ENCODE results near the gene BLOC1S2.

Gene BLOC1S2

GRCh38 chr10:100254191-100254590 lies 32.3 kb downstream of the BLOC1S2 start:
- no peak overlapping the region for H3K27ac ChIP-seq
- no peak for TF ChIP-seq ZFX (IDR thresholded peaks at IDR 0.05; ENCODE audit: borderline replicate concordance)
- TF ChIP-seq CTCF (IDR thresholded peaks at IDR 0.05): no peak

- TF ChIP-seq CTCF (IDR thresholded peaks at IDR 0.05) (no peak), ZFX (IDR thresholded peaks at IDR 0.05; ENCODE audit: borderline replicate concordance) (no peak)
- H3K27ac ChIP-seq: no peak overlapping the region
Measured at GRCh38 chr10:100253041-100253440, 33.4 kb downstream of the BLOC1S2 start.

GRCh38 chr10:100248820-100249219 lies 37.7 kb downstream of the BLOC1S2 start:
- no peak for TF ChIP-seq ZFX (IDR thresholded peaks at IDR 0.05; ENCODE audit: borderline replicate concordance)
- TF ChIP-seq CTCF (IDR thresholded peaks at IDR 0.05): no peak
- H3K27ac ChIP-seq: no peak overlapping the region

- no peak overlapping the region for H3K27ac ChIP-seq
- TF ChIP-seq CTCF (IDR thresholded peaks at IDR 0.05): no peak
- no peak for TF ChIP-seq ZFX (IDR thresholded peaks at IDR 0.05; ENCODE audit: borderline replicate concordance)
Measured at GRCh38 chr10:100245484-100246220, 40.8 kb downstream of the BLOC1S2 start.

- H3K27ac ChIP-seq: no peak overlapping the region
- no peak for TF ChIP-seq CTCF (IDR thresholded peaks at IDR 0.05)
Measured at GRCh38 chr10:100239851-100240250, 46.6 kb downstream of the BLOC1S2 start.

GRCh38 chr10:100238429-100238828 lies 48.1 kb downstream of the BLOC1S2 start:
- TF ChIP-seq CTCF (IDR thresholded peaks at IDR 0.05): no peak
- TF ChIP-seq ZFX (IDR thresholded peaks at IDR 0.05; ENCODE audit: borderline replicate concordance): no peak
- H3K27ac ChIP-seq: no peak overlapping the region

GRCh38 chr10:100232101-100232500 lies 54.4 kb downstream of the BLOC1S2 start:
- no peak overlapping the region for H3K27ac ChIP-seq
- TF ChIP-seq CTCF (IDR thresholded peaks at IDR 0.05) (no peak), ZFX (IDR thresholded peaks at IDR 0.05; ENCODE audit: borderline replicate concordance) (no peak)

Data from 22Rv1 (cell line).